Hematopoietic multipotent progenitor cell treated with erythropoietin and hydrocortisone succinate and interleukin-3 and kit ligand, for 15 days (in vitro differentiated cells): ENCODE data around the gene INSC.

Experiments used
- DNase-seq: peaks from one replicate; pipeline ENCODE4 v3.0.0-alpha.2; 2015; ENCODE audit warnings: low spot score

The INSC gene

GRCh38 chr11:15291885-15292284, 177.2 kb downstream of the INSC start:
- DNase-seq: no peak

GRCh38 chr11:15293975-15294620, 179.4 kb downstream of the INSC start:
- no peak for DNase-seq

GRCh38 chr11:15295695-15296094, 181.0 kb downstream of the INSC start:
- no peak for DNase-seq
